KBM-7 (cell line): ENCODE data around the gene BNC2.
"Not testable (repeated sequence)": the region's sequence is repeated elsewhere in the genome, so short reads cannot be mapped to it uniquely, and the experiment has no call there.

Experiments used
- DNase-seq: peaks from one replicate; pipeline ENCODE4 v3.0.0-alpha.2; 2015
- in situ Hi-C: fragments of 300-500 bp; cut with MboI; formaldehyde crosslinking; loops from 2 replicates; pipeline ENCODE4 v1.14.3; 2020; ENCODE audit warnings: low sequenced_read_pairs, low pct_unique_long_range_greater_than_20kb, mixed read lengths

BNC2 gene, protein sequence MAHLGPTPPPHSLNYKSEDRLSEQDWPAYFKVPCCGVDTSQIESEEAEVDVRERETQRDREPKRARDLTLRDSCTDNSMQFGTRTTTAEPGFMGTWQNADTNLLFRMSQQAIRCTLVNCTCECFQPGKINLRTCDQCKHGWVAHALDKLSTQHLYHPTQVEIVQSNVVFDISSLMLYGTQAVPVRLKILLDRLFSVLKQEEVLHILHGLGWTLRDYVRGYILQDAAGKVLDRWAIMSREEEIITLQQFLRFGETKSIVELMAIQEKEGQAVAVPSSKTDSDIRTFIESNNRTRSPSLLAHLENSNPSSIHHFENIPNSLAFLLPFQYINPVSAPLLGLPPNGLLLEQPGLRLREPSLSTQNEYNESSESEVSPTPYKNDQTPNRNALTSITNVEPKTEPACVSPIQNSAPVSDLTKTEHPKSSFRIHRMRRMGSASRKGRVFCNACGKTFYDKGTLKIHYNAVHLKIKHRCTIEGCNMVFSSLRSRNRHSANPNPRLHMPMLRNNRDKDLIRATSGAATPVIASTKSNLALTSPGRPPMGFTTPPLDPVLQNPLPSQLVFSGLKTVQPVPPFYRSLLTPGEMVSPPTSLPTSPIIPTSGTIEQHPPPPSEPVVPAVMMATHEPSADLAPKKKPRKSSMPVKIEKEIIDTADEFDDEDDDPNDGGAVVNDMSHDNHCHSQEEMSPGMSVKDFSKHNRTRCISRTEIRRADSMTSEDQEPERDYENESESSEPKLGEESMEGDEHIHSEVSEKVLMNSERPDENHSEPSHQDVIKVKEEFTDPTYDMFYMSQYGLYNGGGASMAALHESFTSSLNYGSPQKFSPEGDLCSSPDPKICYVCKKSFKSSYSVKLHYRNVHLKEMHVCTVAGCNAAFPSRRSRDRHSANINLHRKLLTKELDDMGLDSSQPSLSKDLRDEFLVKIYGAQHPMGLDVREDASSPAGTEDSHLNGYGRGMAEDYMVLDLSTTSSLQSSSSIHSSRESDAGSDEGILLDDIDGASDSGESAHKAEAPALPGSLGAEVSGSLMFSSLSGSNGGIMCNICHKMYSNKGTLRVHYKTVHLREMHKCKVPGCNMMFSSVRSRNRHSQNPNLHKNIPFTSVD

DNA sequence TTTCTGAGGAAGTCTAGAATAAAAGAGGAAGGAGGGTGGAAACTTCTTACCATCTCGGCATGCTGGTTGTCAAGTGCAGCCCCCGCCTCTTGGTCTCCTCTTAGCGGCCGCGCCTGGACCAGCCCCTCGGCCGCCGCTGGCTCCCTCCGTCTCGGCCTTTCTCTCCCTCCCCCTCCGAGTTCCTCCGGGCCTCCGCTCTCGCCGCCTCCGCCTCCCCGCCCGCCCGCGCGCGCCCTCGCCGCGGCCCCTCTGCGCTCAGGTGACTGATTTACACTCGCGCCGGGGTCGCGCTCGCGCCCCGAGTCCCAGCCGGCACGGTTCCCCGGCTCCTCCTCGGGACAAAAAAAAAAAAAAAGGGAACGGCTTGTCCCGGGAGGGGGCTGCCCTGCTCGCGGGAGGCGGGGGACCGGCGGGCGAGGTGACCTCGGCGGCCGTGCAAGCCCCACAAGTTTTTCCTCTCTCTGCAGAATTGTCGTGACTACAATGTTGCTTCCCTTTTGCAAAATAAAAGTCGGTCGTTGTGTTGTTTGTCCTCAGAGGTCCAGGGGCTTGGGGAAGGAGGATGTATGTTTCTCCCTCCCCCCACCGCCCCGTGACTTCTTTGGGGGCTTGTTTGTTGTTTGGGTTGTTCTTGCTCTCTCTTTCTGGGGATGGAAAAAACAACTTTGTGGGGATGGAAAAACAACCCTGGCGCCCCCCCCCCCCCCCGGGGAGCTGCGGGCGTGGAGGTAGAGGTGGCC, at the start of gene BNC2:
BNC2 (minus strand) TSS at position 75 of the 740 bp plus-strand sequence; CDS start at position 53, 22 bp downstream.
- DNase-seq, result peak; percentile 54
- in situ Hi-C loops, result no loop called here

DNA sequence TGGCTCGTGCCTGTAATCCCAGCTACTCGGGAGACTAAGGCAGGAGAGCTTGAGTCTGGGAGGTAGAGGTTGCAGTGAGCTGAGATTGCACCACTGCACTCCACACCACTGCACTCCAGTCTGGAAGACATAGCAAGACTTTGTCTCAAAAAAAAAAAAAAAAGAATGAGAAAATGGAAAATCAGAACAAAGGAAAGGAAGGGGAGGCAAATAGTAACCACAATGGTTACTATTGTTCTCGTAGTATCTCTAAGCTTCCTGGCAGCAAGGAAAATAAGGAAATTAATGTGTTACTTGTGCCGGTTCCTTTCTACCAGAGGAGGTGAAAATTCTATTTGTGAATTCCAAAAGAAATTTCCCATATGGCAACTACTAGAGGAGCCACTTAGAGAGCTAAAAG, 48.5 kb upstream of the BNC2 start:
- in situ Hi-C loops, result no loop called here
- no peak for DNase-seq

DNA sequence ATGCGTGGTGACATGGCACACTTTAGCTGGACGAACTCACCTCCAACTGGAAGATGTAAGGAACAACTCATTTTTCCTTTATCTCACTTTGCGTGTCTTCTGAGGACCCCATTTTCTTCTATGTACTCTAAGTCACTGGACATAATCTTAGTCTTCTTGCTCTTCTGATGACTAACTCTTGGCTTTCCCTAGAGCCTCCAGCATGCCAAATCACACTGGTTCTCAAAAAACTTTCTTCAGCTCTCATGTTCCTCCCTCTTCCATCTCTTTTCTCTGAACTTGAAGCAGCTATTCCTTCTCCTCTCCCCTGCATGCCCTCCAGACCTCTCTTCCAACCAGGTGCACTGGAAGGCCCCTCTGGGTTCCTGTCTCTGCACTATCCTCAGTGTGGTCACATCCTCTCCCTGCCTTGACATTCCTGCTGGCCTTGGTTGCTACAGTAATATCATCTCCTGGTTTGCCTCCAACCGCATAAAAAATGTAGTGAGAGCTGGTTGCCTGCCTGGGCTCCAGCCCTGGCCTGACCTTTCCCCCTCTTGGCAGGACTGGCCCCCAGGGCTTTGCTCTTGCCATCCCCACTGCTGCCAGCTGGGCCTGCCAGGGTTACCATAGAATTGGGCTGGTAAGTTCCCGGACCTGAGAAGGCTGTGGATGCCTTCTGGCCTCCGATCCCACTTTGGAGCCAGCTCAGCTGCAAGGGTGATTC, 44.8 kb upstream of the BNC2 start:
- DNase-seq, result no peak
- in situ Hi-C loops, result no loop called here

DNA sequence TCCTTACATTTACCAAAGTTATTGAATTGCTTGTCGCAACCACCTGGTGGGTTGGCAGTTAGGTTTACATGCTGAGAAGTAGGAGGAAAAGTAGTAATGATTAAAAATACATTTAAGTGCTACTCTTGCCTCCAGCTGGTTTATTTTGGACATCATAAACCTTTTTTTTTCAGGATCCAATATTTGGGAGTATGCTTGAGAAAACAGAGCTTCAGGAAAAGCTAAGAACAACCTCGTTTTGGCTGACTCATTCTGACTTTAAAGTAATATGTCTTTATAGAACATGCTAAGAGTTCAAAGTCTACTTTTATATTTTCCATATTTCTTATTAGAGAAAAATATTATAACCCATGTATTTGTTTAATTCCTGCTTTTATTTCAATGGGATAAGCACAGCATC, 41.7 kb upstream of the BNC2 start:
- in situ Hi-C loops, result no loop called here
- DNase-seq, result no peak

DNA sequence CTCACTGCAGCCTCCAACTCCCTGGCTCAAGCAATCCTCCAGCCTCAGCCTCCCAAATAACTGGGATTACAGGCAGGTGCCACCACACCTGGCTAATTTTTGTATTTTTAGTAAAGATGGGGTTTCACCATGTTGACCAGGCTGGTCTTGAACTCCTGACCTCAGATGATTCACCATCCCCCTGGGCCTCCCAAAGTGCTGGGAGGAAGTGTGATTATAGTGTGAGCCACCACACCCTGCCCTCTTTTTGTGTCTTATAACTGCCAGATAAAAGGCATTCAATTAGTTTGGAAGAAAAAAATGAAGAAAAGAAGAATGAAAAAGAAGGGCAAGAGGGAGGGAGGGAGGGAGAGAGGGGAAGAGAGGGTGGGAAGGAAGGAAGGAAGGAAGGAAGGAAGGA, 37.7 kb upstream of the BNC2 start:
- DNase-seq, in situ Hi-C loops: not testable (repeated sequence)

DNA sequence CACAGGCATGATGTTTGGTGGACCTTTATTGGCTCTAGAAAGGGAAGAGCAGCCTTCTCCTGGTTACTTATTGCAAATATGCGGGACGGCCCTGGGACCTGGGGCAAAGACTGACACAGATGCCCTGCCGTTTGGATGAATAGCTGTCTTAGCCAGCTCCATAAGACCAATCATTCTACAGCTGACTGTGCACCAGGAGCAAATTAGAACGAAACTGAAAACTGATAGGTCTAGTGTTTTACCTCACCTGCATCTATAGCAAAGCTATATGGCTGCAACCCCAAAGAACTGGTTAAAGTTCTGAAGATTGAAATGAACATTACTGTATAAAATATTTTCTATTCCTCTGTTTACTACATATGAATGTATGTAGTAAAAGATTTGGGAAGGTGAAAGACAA, 34.2 kb upstream of the BNC2 start:
- no peak for DNase-seq
- in situ Hi-C loops, result no loop called here

DNA sequence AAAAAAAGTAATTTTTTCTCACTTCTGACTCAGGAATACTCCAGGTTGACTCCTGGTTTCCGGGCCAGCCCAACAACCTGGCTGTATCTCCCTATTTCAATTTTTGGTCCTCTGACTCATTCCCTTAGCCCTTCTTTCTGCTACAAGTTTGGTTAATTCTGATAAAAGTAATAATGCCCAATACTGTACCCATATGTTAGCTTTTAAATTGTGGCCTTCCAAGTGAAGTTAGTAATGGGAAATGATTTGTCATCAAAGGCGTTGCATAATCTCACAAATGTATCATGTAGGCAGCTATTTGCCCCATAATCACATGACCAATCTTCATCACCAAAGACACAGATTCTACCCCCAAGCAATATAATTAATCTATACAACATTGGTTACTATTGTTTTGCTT, 31.1 kb upstream of the BNC2 start:
- DNase-seq, result no peak
- in situ Hi-C loops, result no loop called here

DNA sequence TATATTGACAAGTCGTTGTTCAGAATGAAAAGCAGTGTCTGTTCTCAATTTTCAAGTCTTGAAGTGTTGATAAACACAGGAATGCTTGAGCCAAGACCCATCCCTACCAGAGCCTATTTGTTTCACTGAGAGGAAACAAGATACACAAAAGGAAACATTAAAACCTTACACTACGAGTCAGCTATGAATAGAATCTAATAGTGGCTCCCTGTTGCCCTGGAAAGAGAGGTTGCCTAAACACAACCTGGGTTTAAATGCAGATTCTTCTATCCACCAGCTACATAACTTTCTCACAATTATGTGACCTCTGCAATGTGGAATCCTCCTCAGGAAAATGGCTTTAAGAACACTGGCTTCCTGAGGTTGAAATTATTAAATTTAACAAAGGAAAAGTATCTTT, 29.1 kb upstream of the BNC2 start:
- DNase-seq, result no peak
- in situ Hi-C loops, result no loop called here

DNA sequence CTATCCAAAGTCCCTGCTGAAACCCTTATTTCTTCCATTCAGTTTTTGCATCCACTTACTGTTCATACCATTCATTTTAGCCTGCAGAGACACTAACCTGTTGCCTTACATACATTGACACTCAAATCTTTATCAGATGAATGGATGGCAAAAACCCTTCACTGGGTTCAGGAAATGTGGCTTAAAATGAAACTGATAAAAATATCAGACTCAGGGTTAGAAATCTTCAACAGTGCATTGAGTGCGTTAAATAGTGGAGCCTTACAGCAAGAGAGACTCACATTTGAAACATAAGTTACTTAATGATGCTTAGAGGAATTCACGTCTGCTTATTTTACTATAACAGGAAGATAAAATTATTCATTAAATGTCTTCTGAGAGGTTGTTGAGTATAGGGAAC, 28.0 kb upstream of the BNC2 start:
- no peak for DNase-seq
- in situ Hi-C loops, result no loop called here

DNA sequence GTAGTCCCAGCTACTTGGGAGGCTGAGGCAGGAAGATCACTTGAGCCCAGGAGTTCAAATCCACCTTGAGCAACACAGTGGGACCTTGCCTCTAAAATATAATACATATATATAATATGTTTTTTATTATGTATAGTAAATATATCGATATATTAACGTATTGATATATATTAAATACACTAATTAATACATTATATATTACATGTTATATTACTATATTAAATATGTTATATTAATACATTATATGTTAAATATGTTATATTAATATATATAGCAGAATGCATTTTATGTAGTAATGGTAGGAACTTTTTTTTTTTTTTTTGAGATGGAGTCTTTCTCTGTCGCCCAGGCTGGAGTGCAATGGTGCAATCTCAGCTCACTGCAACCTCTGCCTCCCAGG, 18.1 kb upstream of the BNC2 start:
- in situ Hi-C loops, result no loop called here

DNA sequence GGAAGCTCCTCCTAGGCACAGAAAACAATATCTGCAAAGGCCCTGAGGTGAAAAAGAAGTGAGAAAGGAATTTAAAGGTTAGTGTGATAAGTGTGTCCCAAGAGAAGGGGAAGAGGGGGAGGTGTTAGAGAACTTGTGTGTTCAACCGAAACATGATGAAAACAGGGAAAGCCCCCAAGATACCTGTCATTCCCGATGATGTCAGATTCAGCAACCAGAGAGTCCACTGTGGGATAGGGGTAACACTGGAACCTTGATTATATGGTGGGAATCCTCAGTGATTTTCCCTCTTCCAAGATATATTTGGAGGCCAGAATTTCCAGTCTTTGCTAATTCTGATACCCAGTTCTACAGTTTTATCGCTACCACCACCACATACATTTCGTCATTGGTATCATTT, 15.5 kb upstream of the BNC2 start:
- in situ Hi-C loops, result no loop called here
- no peak for DNase-seq

More for the DNA sequence above, 18.1 kb upstream of the BNC2 start:
- DNase-seq, result no peak

DNA sequence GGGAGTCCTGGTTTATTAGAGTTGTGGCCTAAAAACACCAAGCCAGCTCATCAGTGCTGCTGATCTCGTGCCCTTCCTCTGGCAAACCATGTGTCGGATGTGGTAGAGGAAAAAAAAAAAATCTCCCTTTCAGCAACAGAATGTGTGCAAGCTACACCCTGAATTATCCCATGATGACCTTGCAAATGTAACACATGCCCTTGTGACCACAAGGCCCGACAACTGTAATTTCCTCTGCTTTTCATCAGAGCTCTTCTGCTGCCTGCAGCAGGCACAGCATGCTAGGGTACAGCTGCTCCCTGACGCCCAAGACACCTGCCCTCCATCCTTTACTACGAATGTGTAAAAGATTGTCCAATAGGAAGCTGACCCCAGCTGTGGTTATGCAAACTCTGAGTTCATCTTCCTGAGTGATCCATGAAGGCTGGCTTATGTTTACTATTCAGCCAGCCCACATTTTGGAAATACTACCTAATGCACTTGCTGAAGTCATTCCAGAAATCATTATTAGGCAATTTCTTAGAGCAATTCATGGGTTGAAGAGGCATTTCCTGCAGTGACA, 14.6 kb upstream of the BNC2 start:
- in situ Hi-C loops, result no loop called here
- DNase-seq, result no peak

DNA sequence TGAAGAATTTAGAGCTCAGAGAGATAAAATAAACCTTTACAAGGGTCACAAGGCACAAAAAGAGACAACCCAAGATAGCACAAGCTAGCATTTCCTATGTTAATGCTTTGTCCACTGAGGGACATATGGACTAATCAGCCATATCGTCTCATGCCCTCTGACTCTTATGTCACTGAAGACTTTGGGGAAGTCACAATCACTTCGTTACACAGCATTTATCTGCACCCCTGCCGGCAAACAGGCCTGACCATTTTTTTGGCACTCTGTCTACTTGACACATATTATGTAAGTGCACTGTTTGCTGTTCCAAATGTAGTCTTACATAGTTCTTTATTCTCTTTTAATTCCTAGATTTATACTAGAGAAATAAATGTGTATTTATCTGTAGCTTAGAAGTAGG, 13.9 kb upstream of the BNC2 start:
- DNase-seq, result no peak
- in situ Hi-C loops, result no loop called here

DNA sequence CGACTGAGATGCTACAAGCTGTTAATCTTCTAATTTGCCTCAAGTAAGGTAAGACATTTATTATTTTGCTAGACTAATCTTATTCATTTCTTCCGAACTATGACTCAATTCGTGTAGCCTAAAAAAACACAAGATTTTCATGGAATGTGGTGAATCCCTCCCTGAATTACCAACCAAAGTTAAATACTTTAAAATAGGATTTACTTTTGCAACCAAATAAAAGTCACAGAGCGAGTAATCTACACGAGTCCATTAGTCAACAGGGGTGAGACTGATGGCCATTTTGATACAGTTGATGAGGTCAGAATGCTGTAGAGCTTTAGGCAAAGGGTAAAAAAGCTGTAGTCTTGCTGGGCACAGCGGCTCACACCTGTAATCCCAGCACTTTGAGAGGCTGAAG, 13.1 kb upstream of the BNC2 start:
- DNase-seq, result no peak
- in situ Hi-C loops, result no loop called here

DNA sequence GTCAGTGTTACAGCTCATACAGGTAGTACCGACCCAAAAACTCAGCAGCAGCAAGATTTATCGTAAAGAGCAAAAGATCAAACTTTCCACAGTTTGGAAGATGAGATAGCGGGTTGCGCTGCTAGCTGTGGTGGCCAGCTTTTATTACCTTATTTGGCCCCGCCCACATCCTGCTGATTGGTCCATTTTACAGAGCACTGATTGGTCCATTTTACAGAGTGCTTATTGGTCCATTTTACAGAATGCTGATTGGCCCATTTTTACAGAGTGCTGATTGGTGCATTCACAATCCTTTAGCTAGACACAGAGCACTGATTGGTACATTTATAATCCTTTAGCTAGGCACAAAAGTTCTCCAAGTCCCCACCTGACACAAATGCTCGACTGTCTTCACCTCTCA, 12.0 kb upstream of the BNC2 start:
- DNase-seq, result not testable (repeated sequence)

DNA sequence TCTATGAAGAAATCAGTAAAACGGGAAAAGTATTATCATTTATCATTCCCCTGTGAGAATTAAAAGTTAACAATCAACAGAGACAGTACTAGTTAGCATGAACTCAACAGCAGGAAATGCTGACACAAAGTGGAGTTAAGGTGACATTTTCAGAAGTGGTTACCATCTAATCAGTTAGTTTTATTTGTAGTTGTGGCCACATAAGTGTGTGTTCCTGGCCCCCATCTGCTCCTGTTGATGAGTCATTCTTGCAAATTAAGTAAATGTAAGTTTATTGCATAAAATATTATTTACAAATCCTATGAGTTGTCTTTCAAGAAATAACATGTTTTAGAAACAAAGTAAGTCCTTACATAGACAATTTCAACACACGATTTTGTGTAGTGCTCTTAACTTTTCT, 8.9 kb upstream of the BNC2 start:
- in situ Hi-C loops, result no loop called here
- DNase-seq, result no peak

More for the DNA sequence above, 12.0 kb upstream of the BNC2 start:
- in situ Hi-C loops, result not testable (repeated sequence)

DNA sequence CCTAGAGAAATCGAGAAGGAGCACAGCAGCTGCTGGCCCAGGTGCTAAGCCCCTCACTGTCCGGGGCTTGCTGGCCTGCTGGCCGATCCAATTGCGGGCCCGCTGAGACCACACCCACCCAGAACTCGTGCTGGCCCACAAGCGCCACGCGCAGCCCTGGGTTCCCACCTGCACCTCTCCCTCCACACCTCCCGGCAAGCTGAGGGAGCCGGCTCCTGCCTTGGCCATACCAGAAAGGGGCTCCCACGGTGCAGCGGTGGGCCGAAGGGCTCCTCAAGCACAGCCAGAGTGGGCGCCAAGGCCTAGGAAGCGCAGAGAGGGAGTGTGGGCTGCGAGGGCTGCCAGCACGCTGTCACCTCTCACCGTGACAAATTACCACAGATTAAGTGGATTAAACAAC, 6.8 kb upstream of the BNC2 start:
- DNase-seq, result no peak
- in situ Hi-C loops, result no loop called here

DNA sequence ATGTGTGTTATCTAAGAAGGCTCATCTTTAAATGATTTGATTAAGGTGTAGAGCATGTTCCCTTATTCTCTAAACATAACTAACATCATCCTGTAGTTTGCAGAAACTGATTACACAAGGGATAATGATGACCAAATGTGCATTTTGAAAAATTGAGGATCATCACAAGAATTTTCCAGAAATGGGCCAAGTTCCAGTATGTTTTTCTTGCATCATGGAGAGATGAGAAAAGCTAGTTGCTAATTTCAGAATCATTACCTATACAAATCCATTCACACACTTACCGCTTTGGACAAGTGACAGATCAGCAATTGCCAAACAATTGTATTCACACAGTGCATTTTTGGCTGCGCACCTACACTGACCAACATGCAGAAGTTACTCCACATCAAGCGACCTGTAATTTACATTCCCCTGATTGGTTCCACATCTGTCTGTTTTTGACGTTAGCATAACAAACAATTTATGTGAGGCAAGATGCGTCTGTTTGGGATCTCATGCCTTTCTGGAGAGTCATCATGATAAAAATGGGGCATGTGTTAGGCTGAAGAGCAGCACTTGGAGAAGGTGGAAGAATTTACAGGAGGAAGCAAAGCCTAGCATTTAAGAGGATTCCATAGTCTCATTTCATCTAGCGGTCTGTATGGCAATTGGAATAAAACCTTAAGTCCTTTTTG, 2.8 kb upstream of the BNC2 start:
- in situ Hi-C loops, result no loop called here
- DNase-seq, result no peak
